K562 (cell line): ENCODE measurements around the gene DLGAP3. TPM values are rescaled to one million over a fixed set of nuclear protein-coding genes. Genes with fewer than 3 reads are reported as not detected.
A peak's percentile ranks its signal among the peaks of the same experiment; 100 is the strongest.

Experiments used
- ATF3 ChIP-seq, 2 experiments: fragments of 450-650 bp in 1 of 2; sonication (generic) in 1 of 2; formaldehyde crosslinking in 1 of 2; IDR thresholded peaks in 1 of 2; conservative IDR thresholded peaks in 1 of 2; 2 replicates each; pipeline versions ENCODE4 v1.6.1 to v1.8.1; 2016 to 2023; ENCODE audit warnings: mild to moderate bottlenecking in 2 of 2, moderate library complexity in 2 of 2, inconsistent platforms in 1 of 2, missing genetic modification reagents in 1 of 2
- EGR1 ChIP-seq: fragments of 450-650 bp; conservative IDR thresholded peaks from 2 replicates; pipeline ENCODE4 v1.6.1; 2017; ENCODE audit warnings: mild to moderate bottlenecking
- EP400 ChIP-seq: fragments of 450-650 bp; IDR thresholded peaks from 2 replicates; pipeline ENCODE4 v1.6.1; 2017; ENCODE audit warnings: antibody characterized with exemption, mild to moderate bottlenecking, moderate library complexity
- GTF2F1 ChIP-seq: IDR thresholded peaks from 2 replicates; pipeline ENCODE4 v1.6.1; 2011; ENCODE audit warnings: low read depth, low read length, improper control_type of control experiment
- RFX1 ChIP-seq: fragments of 450-650 bp; IDR thresholded peaks from 2 replicates; pipeline ENCODE4 v1.6.1; 2016; ENCODE audit warnings: mild to moderate bottlenecking, moderate library complexity
- SP2 ChIP-seq: IDR thresholded peaks from 2 replicates; pipeline ENCODE4 v1.6.1; 2011; ENCODE audit warnings: mild to moderate bottlenecking, low read depth, low read length, moderate library complexity; ENCODE audit not compliant: poor library complexity, severe bottlenecking; ENCODE audit errors: extremely low read depth
- USF1 ChIP-seq: sonication (generic); formaldehyde crosslinking; IDR thresholded peaks from 2 replicates; pipeline ENCODE4 v1.9.0; 2022; ENCODE audit warnings: mild to moderate bottlenecking, missing genetic modification reagents
- VEZF1 ChIP-seq: fragments of 200-800 bp; sonication (Bioruptor generic); IDR thresholded peaks from 2 replicates; pipeline ENCODE4 v1.6.1; 2017; ENCODE audit warnings: missing genetic modification characterization, missing compliant biosample characterization
- ZBTB17 ChIP-seq: fragments of 450-650 bp; formaldehyde crosslinking; IDR thresholded peaks from 2 replicates; pipeline ENCODE4 v1.4.0; 2020; ENCODE audit warnings: mild to moderate bottlenecking
- ZBTB7A ChIP-seq: IDR thresholded peaks from 2 replicates; pipeline ENCODE4 v1.6.1; 2011; ENCODE audit warnings: low read depth, mild to moderate bottlenecking, low read length, moderate library complexity, borderline replicate concordance; ENCODE audit not compliant: control insufficient read depth
- polyA plus RNA-seq, 8 experiments: library from polyadenylated mRNA; depleted of rRNA in 4 of 8; stranded (reverse) in 5 of 8; unstranded in 3 of 8; fragments of >200 nt; fragmentation: Nextera tagmentation in 2 of 8; fragmentation: Illumina TruSeq in 1 of 8; extraction: Ambion mirVana in 2 of 8; extraction: Trizol in 1 of 8; gene quantifications; 2 replicates each; pipeline versions ENCODE4 v1.2.1 to v1.2.3, GENCODE V29; 2011 to 2014; ENCODE audit warnings: inconsistent platforms in 1 of 8, missing spikeins in 1 of 8
- total RNA-seq, 7 experiments: library from RNA; depleted of rRNA in 6 of 7; stranded (reverse); fragments of >200 nt in 6 of 7; fragmentation: Illumina TruSeq in 2 of 7; extraction: Trizol in 2 of 7; gene quantifications; 2 replicates each; pipeline versions ENCODE4 v1.2.1 to v1.2.3, GENCODE V29; 2011 to 2021; ENCODE audit warnings: low replicate concordance in 1 of 7

Gene DLGAP3
- total and polyA plus RNA-seq, 9 of the 15 experiments (the other 6 are each of a cell fraction or from before 2014, with no cell fraction given) = 0.01 to 0.16 (median 0.07) TPM; not detected in 6

GRCh38 chr1:34918977-34919561, 10.4 kb downstream of the DLGAP3 start (continued):
- TF ChIP-seq VEZF1 = 0 out of 2 replicates have a peak, but pooled peaks have one; percentile 14
- TF ChIP-seq EGR1 = peak; percentile 73
- no peak for TF ChIP-seq EP400
- TF ChIP-seq ZBTB17 = no peak
- peak; percentile 52; the same call in 1 of the 2 replicates for TF ChIP-seq USF1 (CRISPR knock-in tag)
- TF ChIP-seq ATF3 (IDR thresholded peaks at IDR 0.05) = 0 out of 2 replicates have a peak, but pooled peaks have one; percentile 18
- no peak for TF ChIP-seq ATF3 (CRISPR knock-in tag; conservative IDR thresholded peaks at IDR 0.05)
- TF ChIP-seq ZBTB7A = peak; percentile 47; the same call in 1 of the 2 replicates
- TF ChIP-seq SP2 = no peak
- TF ChIP-seq GTF2F1 = no peak
- TF ChIP-seq RFX1 = peak; percentile 81
